ENCODE measurements around the gene MEN1. TPM values are rescaled to one million over a fixed set of nuclear protein-coding genes. Genes with fewer than 3 reads are reported as not detected.

MEN1 gene
- total RNA-seq, 1 donor from 2014 or later = 57.9 TPM

GRCh38 chr11:64856382-64857227 lies 46.3 kb upstream of the MEN1 start:
- peaks cover 2% of the 10 kb centered on the region for H3K36me3 Mint-ChIP-seq (ENCODE audit: low read depth)
- H3K4me3 Mint-ChIP-seq = no peak overlapping the region
- H3K9me3 Mint-ChIP-seq = no peaks in the 10 kb centered on the region
- DNase-seq (ENCODE audit: low read depth, low spot score) = no peak
- H3K27me3 Mint-ChIP-seq (ENCODE audit: low read depth) = no peaks in the 10 kb centered on the region
- TF ChIP-seq, protein P1, sequence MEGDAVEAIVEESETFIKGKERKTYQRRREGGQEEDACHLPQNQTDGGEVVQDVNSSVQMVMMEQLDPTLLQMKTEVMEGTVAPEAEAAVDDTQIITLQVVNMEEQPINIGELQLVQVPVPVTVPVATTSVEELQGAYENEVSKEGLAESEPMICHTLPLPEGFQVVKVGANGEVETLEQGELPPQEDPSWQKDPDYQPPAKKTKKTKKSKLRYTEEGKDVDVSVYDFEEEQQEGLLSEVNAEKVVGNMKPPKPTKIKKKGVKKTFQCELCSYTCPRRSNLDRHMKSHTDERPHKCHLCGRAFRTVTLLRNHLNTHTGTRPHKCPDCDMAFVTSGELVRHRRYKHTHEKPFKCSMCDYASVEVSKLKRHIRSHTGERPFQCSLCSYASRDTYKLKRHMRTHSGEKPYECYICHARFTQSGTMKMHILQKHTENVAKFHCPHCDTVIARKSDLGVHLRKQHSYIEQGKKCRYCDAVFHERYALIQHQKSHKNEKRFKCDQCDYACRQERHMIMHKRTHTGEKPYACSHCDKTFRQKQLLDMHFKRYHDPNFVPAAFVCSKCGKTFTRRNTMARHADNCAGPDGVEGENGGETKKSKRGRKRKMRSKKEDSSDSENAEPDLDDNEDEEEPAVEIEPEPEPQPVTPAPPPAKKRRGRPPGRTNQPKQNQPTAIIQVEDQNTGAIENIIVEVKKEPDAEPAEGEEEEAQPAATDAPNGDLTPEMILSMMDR (conservative IDR thresholded peaks at IDR 0.05) = no peak
- peaks cover 7% of the 10 kb centered on the region for H3K4me1 Mint-ChIP-seq
- no peak overlapping the region for H3K27ac Mint-ChIP-seq (ENCODE audit: unreplicated experiment)

DNA sequence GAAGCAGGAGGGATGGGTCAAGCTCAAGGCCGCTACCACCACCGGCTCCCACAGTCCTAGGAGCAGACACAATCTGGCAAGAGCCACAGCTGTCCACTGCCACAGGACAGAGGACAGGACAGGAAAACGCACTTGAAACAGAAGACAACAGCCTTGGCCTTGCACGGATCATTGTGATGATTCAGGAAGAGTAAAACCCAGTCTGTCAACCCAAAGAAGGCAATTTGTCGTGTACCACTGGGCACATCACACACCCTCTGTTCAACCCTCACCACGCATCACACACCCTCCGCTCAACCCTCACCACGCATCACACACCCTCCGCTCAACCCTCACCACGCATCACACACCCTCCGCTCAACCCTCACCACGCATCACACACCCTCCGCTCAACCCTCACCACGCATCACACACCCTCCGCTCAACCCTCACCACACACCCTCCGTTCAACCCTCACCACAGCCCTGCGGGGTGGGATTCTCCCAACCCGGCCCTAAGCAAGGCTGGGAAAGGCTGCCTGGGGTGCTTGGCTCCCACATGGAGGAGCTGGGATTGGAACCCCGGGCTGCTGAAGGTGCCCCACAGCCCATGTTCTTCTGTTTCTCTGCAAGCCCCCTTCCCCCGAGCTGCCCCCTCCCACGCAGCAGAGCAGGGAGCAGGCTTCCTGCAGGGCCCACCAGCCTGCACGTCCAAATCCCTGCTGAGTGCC lies 45.4 kb upstream of the MEN1 start:
- H3K36me3 Mint-ChIP-seq (ENCODE audit: low read depth) = peaks cover 2% of the 10 kb centered on the region
- no peaks in the 10 kb centered on the region for H3K9me3 Mint-ChIP-seq
- TF ChIP-seq, protein P1 (conservative IDR thresholded peaks at IDR 0.05) = no peak
- H3K27me3 Mint-ChIP-seq (ENCODE audit: low read depth) = no peaks in the 10 kb centered on the region
- no peak overlapping the region for H3K4me3 Mint-ChIP-seq
- H3K27ac Mint-ChIP-seq (ENCODE audit: unreplicated experiment) = peak overlapping the region; percentile 71
- DNase-seq (ENCODE audit: low read depth, low spot score) = no peak
- H3K4me1 Mint-ChIP-seq = peaks cover 14% of the 10 kb centered on the region

DNA sequence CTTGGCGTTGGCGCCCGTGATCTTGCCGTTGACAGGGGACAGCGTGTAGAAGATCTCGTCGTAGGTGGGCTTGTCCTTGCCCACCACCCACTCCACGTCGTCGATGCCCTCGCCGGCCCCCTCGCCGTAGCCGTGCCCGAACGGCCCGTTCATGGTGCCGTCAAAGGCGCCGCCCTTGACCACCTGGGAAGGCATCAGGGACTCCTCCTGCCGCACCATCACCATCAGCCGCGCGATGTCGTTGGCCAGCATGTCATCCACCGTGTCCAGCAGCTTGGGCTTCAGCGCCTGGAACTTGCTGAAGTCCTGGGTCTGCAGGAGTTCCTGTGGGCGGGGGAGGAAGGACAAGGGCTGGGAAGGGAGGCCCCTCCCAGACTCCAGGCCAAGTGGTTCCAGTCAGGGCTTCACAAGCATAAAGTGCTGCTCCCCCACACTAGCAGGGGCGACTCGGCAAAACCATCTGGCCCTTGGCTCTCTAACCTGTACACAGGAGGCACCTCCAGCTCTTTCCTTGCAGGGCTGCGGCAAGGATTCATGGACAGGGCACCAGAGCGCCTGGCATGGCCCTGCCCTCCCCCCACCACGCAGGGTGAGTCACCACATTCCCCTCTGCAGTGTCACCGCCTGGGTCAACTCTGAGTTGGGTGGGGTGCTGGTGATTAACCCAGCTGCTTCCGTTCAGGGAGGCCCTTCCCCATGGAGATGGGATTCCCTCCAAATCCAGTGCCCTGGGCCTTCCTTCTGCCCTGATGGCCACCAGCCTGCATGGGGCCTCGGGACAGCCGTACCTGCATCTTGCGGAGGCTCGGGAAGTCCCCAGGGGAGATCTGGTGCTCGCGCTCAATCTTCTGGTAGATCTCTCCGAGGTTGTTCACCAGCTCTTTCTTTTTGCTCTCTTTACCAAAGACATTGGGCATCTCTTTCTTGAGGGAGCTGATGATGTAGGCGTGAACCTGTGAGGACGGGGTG lies 44.5 kb upstream of the MEN1 start:
- Mint-ChIP-seq H3K4me1 (peaks cover 14% of the 10 kb centered on the region), H3K4me3 (no peak overlapping the region), H3K36me3 (ENCODE audit: low read depth) (peaks cover 2% of the 10 kb centered on the region), H3K27me3 (ENCODE audit: low read depth) (no peaks in the 10 kb centered on the region), H3K9me3 (no peaks in the 10 kb centered on the region), H3K27ac (ENCODE audit: unreplicated experiment) (no peak overlapping the region)
- TF ChIP-seq, protein P1 (conservative IDR thresholded peaks at IDR 0.05) = no peak
- no peak for DNase-seq (ENCODE audit: low read depth, low spot score)

- H3K9me3 Mint-ChIP-seq = no peaks in the 10 kb centered on the region
- H3K27ac Mint-ChIP-seq (ENCODE audit: unreplicated experiment) = no peak overlapping the region
- TF ChIP-seq, protein P1 (conservative IDR thresholded peaks at IDR 0.05) = no peak
- H3K4me1 Mint-ChIP-seq = peaks cover 14% of the 10 kb centered on the region
- peaks cover 2% of the 10 kb centered on the region for H3K36me3 Mint-ChIP-seq (ENCODE audit: low read depth)
- no peaks in the 10 kb centered on the region for H3K27me3 Mint-ChIP-seq (ENCODE audit: low read depth)
- H3K4me3 Mint-ChIP-seq = no peak overlapping the region
- DNase-seq (ENCODE audit: low read depth, low spot score) = no peak
These were observed 43.8 kb upstream of the MEN1 start for GRCh38 chr11:64854157-64854533.

DNA sequence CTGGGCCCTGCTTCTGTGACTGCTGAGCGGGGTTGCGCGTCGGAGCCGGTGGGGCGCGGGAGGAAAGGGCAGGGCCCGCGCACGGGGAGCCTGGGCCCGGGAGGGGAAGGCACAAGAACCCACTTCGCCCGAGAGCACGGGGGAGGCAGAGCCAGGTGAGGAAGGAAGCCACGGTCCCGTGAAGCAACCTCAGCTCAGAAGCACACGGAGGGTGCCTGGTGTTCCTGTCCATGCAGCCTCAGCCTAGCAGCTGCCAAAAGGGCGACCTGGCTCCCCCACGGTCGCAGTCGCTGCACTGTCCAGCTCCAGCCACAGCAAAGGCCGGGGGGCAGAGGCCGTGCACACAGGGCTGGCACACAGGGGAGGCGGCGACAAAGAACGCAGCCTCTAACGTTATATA lies 43.4 kb upstream of the MEN1 start:
- TF ChIP-seq, protein P1 (conservative IDR thresholded peaks at IDR 0.05) = no peak
- Mint-ChIP-seq H3K27me3 (ENCODE audit: low read depth) (no peaks in the 10 kb centered on the region), H3K4me1 (peaks cover 14% of the 10 kb centered on the region), H3K9me3 (no peaks in the 10 kb centered on the region), H3K27ac (ENCODE audit: unreplicated experiment) (no peak overlapping the region), H3K36me3 (ENCODE audit: low read depth) (peaks cover 2% of the 10 kb centered on the region), H3K4me3 (no peak overlapping the region)
- DNase-seq (ENCODE audit: low read depth, low spot score) = no peak
